B cell (primary cell): ENCODE data around the gene ZBTB21.

Source experiments
- EZH2 ChIP-seq: IDR thresholded peaks from 2 replicates; pipeline ENCODE4 v1.6.1; 2012; ENCODE audit warnings: borderline replicate concordance, low read depth, mild to moderate bottlenecking, moderate library complexity, low read length; ENCODE audit not compliant: insufficient read depth, poor library complexity, severe bottlenecking
- TF ChIP-seq, protein P1 (sequence below): fragments of 200-600 bp; IDR thresholded peaks from one replicate; pipeline ENCODE4 v1.8.0; 2022; ENCODE audit warnings: antibody characterized with exemption, mild to moderate bottlenecking

DNA sequence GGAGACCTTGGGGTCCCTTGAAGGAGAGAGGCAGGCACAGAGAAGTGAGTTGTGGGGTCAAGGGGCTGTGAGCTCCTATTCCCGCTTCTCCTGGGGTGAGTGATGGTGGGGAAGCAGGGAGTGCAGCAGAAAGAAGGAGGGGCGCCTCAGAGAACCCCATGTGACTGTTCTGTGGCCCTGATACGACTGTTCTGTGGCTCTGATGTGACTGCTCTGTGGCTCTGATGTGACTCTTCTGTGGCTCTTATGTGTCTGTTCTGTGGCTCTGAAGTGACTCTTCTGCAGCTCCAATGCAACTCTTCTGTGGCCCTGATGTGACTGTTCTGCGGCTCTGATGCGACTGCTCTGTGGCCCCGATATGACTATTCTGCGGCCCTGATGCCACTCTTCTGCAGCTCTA lies 31.1 kb upstream of the ZBTB21 start:
- TF ChIP-seq, protein P1, sequence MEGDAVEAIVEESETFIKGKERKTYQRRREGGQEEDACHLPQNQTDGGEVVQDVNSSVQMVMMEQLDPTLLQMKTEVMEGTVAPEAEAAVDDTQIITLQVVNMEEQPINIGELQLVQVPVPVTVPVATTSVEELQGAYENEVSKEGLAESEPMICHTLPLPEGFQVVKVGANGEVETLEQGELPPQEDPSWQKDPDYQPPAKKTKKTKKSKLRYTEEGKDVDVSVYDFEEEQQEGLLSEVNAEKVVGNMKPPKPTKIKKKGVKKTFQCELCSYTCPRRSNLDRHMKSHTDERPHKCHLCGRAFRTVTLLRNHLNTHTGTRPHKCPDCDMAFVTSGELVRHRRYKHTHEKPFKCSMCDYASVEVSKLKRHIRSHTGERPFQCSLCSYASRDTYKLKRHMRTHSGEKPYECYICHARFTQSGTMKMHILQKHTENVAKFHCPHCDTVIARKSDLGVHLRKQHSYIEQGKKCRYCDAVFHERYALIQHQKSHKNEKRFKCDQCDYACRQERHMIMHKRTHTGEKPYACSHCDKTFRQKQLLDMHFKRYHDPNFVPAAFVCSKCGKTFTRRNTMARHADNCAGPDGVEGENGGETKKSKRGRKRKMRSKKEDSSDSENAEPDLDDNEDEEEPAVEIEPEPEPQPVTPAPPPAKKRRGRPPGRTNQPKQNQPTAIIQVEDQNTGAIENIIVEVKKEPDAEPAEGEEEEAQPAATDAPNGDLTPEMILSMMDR: no peak
- TF ChIP-seq EZH2: no peak
